ENCODE data around the gene IER3IP1. TPM values are rescaled to one million over a fixed set of nuclear protein-coding genes. Genes with fewer than 3 reads are reported as not detected.
"Not testable (repeated sequence)": the region's sequence is repeated elsewhere in the genome, so short reads cannot be mapped to it uniquely, and the experiment has no call there.

IER3IP1 gene, protein sequence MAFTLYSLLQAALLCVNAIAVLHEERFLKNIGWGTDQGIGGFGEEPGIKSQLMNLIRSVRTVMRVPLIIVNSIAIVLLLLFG
- total RNA-seq, result 10 to 100 TPM in 1 of 2 experiments, 1 to 10 TPM in 1; 8.5 to 10.3 TPM

DNA sequence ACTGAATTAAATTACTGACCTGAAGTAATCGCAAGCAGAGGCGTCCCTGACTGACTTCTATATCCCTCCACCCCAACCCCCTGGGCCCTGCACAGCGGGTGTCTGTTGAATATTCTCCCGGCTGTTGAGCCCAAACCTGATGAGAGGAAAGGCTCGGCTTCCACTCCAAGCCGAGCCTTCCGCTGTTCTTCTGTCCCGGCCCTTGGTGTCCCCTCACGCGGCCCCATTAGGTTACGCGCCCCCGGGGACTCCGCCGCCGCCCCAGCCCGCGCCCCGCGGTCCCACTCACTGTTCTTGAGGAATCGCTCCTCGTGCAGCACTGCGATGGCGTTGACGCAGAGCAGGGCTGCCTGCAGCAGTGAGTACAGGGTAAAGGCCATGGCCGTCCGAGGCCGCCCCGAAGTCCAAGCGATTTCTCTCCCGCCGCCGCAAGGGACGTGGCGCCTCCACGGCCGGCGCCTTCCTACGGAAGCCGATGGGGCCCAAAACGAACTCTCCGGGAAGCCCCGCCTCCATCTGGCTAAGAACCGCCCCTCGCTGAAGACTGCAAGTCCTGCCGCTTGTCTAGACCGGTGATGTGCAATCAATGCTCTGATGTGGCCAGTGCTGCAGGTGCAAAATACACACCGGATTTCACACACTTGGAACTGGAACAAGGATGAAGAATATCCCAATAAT is at the start of gene IER3IP1:
Gene IER3IP1 (minus strand): TSS at position 467 of the 678 bp plus-strand sequence. CDS start 87 bp downstream, at position 380.
- CTCF ChIA-PET, result no interaction called here
- peak; percentile 94 for ATAC-seq
- H3K36me3 Mint-ChIP-seq, result peaks cover 2% of the 10 kb centered on the region
- peak; percentile 91 for DNase-seq
- peaks cover 4% of the 10 kb centered on the region for H3K27me3 Mint-ChIP-seq
- H3K27ac Mint-ChIP-seq, result no peak within 1 kb of the TSS
- no peaks in the 10 kb centered on the region for H3K9me3 Mint-ChIP-seq (ENCODE audit: low read depth)
- H3K4me3 Mint-ChIP-seq, result peak within 1 kb of the TSS; percentile 11
- H3K4me1 Mint-ChIP-seq, result peaks cover 3% of the 10 kb centered on the region

DNA sequence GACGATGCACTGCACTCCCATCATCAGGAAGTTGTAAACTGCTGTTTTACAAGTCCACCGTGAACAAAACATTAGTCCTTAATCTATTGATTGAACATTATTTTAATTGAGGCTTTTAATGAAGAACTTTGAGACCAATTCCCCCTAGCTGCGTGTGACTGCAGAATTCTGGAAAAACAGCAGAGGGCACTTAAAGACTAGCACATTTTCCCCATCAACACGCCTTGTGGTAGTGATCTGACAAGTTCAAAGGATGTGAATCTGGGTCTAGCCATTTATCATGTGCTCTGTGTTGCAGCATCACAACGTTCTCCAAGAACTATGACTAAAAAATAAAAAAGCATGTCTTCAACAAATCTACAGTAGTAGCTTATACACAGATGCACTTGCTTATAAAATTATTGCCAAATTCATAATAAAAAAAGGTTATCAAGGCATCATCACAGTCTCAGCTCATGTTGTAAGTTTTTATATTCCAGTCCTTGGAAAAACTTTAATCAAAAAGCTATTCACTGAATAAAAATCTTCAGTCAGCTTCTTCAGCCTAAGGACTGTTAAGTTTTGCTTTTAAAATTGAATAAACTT is 39.5 kb upstream of the IER3IP1 start:
- CTCF ChIA-PET, result interaction anchor here (0.6 to 2.9 kb wide), 7 partner anchors 8 to 540 kb away, joined by 3 to 23 read pairs (median 3); no protein-coding TSS in a partner anchor
- Mint-ChIP-seq H3K4me3 (no peak overlapping the region), H3K9me3 (ENCODE audit: low read depth) (no peaks in the 10 kb centered on the region), H3K27ac (no peak overlapping the region), H3K4me1 (no peaks in the 10 kb centered on the region), H3K27me3 (peaks cover 67% of the 10 kb centered on the region), H3K36me3 (no peaks in the 10 kb centered on the region)
- no peak for DNase-seq
- ATAC-seq, result no peak

DNA sequence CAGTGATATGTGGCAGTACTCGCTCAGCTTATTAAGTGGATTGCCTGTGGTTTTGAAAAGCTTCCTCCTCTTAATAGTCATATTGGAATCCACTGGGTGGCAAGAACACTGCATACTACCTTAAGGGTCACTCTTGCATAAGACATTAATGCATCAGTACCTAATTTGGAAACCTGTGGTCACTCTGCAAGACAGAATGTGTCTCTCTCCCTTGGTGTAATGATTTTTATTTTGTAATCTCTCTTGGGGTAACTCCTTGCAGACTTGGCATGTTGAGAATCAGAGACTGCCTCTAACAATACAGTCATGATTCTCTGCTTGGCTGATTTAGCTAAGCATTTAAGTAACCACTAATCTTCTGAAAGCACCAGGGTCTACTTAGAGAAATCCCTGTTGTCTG is 33.0 kb upstream of the IER3IP1 start:
- H3K27me3 Mint-ChIP-seq, result peaks cover 61% of the 10 kb centered on the region
- no peaks in the 10 kb centered on the region for H3K9me3 Mint-ChIP-seq (ENCODE audit: low read depth)
- no peak overlapping the region for H3K4me3 Mint-ChIP-seq
- no peak for DNase-seq
- H3K36me3 Mint-ChIP-seq, result no peaks in the 10 kb centered on the region
- H3K4me1 Mint-ChIP-seq, result no peaks in the 10 kb centered on the region
- H3K27ac Mint-ChIP-seq, result no peak overlapping the region
- CTCF ChIA-PET, result interaction anchor here (1.1 kb wide), 1 partner anchor 540 kb away, joined by 5 read pairs; no protein-coding TSS in a partner anchor
- ATAC-seq, result no peak

DNA sequence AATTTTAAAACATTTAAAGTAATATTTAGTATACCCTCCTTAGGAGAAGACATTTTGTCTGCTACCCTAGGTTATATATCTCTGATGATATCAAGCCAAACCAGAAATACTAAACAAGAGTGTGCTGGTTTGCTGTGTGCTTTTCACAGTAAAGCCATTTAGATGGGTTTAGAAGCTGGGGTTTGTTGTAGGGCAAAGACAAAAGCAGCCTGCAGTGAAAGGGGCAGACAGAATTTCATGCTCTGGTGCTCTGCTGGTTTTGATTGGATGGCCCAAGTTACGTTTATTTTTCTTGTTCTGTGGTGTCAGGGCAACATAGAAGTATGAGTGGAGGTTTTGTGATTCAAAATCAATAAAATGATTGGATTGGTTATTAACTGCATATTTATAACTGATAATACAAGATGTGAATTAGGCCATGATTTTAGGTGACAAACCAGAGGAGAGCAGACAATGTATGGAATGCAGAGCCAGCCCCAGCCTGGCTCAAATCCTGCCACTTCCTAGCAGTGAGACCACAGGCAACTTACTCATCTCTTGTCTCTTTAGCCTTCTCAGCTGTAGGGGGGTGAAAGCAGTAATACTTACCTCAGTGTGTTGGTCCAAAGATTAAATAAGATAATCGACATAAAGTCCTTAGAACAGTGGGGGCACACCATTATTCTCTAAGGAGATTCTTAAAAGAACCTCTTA is 30.9 kb upstream of the IER3IP1 start:
- H3K4me1 Mint-ChIP-seq, result no peaks in the 10 kb centered on the region
- ATAC-seq (no peak), DNase-seq (no peak)
- H3K9me3 Mint-ChIP-seq (ENCODE audit: low read depth), result no peaks in the 10 kb centered on the region
- H3K27me3 Mint-ChIP-seq, result peaks cover 53% of the 10 kb centered on the region
- H3K4me3 Mint-ChIP-seq, result no peak overlapping the region
- CTCF ChIA-PET, result interaction anchor here (0.9 to 1.2 kb wide), 2 partner anchors 111 to 156 kb away, joined by 3 to 4 read pairs; no protein-coding TSS in a partner anchor
- H3K36me3 Mint-ChIP-seq, result no peaks in the 10 kb centered on the region
- H3K27ac Mint-ChIP-seq, result no peak overlapping the region

DNA sequence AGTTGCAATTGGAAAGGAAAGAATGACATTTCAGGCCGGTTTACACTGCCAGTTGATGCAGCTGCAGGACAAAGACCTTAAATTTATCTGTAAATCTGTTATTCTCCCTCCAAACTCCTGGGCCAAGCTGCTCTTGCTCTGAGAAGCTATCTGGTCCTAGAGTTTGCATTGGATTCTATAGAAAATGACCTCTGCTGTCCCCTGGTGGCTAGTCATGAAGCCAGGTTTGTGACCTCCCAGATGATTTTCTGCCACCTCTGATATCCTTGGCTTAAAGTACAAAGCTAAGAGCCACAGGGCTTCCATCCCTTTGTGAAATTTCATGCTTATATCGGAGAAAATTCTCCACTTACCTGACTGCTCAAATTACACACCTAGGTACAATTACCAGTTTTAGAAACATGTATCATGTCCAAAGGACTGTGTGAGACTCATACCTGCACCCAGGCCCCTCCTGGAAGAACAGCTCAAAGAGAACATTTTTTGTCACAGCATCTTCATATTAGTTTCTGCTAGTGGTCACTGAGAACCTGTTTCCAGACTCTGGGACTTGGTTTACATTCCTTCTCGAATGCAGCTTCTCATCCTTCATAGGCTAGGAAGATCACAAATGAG is 28.9 kb upstream of the IER3IP1 start:
- Mint-ChIP-seq H3K27me3 (peaks cover 50% of the 10 kb centered on the region), H3K4me3 (no peak overlapping the region)

DNA sequence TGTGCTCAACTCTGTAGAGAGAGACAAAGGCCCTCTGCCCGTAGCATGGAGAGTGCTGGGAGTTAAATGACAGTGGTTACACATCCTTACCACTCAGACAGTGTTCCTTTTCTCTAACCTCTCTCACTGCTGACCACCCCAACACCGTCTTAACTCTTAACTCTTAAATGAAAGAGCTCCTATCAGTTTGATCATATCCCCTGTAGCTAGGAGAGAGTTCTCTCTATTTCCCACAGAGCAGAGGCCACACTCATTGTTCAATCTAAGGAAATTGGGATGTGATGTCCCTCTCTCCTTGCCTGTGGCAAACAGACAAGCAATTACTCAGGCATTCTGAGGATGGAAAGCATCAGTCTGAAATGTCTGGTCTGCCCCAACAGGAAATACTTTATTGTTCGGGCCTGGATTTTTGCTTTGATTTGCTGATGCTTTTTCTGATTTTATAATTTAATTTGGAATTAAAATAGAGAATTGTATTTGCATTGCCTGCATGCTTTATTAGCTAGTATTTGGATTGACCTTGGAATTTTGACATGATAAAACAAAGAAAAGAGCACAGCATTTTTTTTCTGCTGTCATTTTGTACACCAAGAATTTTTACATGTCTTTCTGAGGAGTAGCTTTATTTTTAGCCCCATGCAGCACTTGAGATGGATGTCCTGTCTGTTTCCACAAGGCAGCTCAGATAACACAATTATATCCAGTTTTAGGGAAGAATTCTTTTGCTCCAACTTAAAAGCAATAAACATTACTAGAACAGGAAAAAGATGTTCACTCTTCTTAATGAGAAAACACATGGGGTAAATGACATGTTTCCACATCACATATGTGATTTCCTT is 27.7 kb upstream of the IER3IP1 start:
- DNase-seq (no peak), ATAC-seq (no peak)
- peaks cover 42% of the 10 kb centered on the region for H3K27me3 Mint-ChIP-seq
- CTCF ChIA-PET, result interaction anchor here (0.8 to 3.6 kb wide), 8 partner anchors 9 to 254 kb away, joined by 3 to 19 read pairs (median 4); no protein-coding TSS in a partner anchor
- H3K27ac Mint-ChIP-seq, result no peak overlapping the region
- H3K36me3 Mint-ChIP-seq, result no peaks in the 10 kb centered on the region
- H3K4me3 Mint-ChIP-seq, result no peak overlapping the region
- no peaks in the 10 kb centered on the region for H3K9me3 Mint-ChIP-seq (ENCODE audit: low read depth)
- no peaks in the 10 kb centered on the region for H3K4me1 Mint-ChIP-seq

More for the DNA sequence above, 28.9 kb upstream of the IER3IP1 start:
- H3K4me1 Mint-ChIP-seq, result no peaks in the 10 kb centered on the region
- DNase-seq (peak; percentile 46), ATAC-seq (no peak)
- H3K36me3 Mint-ChIP-seq, result no peaks in the 10 kb centered on the region
- H3K9me3 Mint-ChIP-seq (ENCODE audit: low read depth), result no peaks in the 10 kb centered on the region
- CTCF ChIA-PET, result interaction anchor here (0.7 to 3.6 kb wide), 13 partner anchors 10 to 550 kb away, joined by 3 to 19 read pairs (median 3); no protein-coding TSS in a partner anchor
- H3K27ac Mint-ChIP-seq, result no peak overlapping the region

DNA sequence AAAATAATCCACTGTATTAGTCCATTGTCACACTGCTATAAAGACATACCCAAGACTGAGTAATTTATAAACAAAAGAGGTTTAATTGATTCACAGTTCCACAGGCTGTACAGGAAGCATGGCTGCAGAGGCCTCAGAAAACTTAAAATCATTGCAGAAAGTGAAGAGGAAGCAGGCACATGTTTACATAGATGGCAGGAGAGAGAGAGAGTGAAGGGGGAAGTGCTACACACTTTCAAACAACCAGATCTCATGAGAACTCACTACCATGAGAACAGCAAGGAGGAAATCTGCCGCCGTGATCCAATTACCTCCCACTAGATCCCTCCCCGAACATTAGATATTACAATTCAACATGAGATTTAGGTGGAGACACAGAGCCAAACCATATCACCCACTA is 19.8 kb upstream of the IER3IP1 start:
- CTCF ChIA-PET; DNase-seq; H3K9me3 Mint-ChIP-seq (ENCODE audit: low read depth); H3K27ac Mint-ChIP-seq; H3K4me1 Mint-ChIP-seq; H3K4me3 Mint-ChIP-seq; ATAC-seq; H3K36me3 Mint-ChIP-seq: not testable (repeated sequence)
- peaks cover 30% of the 10 kb centered on the region for H3K27me3 Mint-ChIP-seq

DNA sequence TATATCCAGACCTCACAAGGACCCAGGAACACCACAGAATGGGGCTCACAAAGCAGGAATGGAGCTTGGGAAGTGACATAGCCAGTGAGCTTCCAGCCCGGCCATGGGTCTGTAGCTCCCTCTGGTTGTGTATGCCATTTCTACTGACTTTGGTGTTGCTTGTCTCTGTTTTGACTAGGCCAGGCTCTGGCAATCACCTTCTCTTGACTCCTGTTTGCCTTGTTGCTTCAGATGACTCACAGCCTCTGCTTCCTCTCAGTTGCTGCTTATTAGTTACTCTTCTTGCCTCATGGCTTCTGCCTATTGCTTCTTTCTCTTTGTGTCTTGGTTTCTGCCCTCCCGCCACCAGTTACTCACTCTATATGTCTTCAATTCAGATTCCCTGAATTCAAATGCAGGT is 15.8 kb upstream of the IER3IP1 start:
- CTCF ChIA-PET, result interaction anchor here (1.5 kb wide), 1 partner anchor 830 kb away, joined by 3 read pairs; no protein-coding TSS in a partner anchor
- Mint-ChIP-seq H3K36me3 (no peaks in the 10 kb centered on the region), H3K4me3 (no peak overlapping the region), H3K4me1 (no peaks in the 10 kb centered on the region), H3K27me3 (peaks cover 20% of the 10 kb centered on the region), H3K9me3 (ENCODE audit: low read depth) (no peaks in the 10 kb centered on the region), H3K27ac (no peak overlapping the region)
- ATAC-seq, result no peak
- no peak for DNase-seq

DNA sequence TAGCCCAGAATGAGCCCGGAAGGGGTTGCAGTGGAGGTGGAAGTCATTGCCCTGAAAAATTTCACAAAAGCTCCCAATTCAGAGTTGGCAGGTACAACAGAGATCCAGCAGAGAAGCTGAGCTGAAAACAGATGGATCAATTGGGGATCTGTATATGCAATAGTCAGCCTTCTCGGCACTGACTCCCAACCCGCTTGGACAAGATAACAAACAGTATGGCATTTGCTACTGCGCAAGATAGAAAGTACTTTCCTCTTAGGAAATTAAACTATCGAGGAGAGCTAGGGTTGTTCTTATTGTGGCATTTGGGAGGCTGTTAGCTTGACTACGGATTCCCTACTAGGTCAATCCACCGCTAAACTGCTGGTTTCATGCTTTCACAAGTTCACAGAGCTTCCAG is 11.6 kb upstream of the IER3IP1 start:
- Mint-ChIP-seq H3K4me1 (no peaks in the 10 kb centered on the region), H3K4me3 (no peak overlapping the region), H3K27me3 (peaks cover 17% of the 10 kb centered on the region), H3K27ac (no peak overlapping the region), H3K36me3 (no peaks in the 10 kb centered on the region), H3K9me3 (ENCODE audit: low read depth) (peaks cover 20% of the 10 kb centered on the region)
- no peak for DNase-seq
- CTCF ChIA-PET, result interaction anchor here (1.8 kb wide), 1 partner anchor 17 kb away, joined by 4 read pairs; no protein-coding TSS in a partner anchor
- ATAC-seq, result no peak

DNA sequence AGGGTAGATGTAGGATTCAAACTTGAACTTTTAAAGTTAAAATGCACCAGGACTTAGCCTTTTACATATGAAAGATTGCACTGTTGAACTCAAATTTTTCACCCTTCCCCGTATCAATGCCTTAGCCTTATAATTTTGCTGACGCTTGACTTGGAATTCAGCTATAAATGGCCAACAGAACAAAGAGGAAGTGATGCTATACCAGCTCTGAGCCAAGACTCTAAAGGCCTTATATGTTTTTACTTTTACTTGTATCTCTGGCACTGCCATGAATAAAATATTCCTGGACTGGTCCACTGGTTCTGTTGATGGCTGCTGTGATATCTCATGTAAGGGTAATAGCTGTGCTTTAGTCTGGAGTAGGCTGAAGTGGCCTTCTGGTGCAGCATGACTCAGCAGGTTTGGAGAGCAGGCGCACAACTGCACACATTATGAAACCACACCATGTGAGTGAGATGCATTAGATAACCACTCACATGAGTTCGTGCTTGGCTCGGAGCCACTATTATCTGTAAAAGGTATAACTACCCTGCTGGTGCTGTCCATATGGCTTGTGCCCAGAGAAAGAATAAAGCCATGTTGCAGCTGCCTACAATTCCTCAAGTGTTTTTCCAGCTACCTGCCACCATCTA is 8.4 kb upstream of the IER3IP1 start:
- H3K9me3 Mint-ChIP-seq (ENCODE audit: low read depth), result peaks cover 20% of the 10 kb centered on the region
- ATAC-seq, result no peak
- peaks cover 22% of the 10 kb centered on the region for H3K27me3 Mint-ChIP-seq
- H3K36me3 Mint-ChIP-seq, result no peaks in the 10 kb centered on the region
- no peak for DNase-seq
- CTCF ChIA-PET, result no interaction called here
- H3K4me3 Mint-ChIP-seq, result no peak overlapping the region
- H3K4me1 Mint-ChIP-seq, result no peaks in the 10 kb centered on the region
- H3K27ac Mint-ChIP-seq, result no peak overlapping the region

DNA sequence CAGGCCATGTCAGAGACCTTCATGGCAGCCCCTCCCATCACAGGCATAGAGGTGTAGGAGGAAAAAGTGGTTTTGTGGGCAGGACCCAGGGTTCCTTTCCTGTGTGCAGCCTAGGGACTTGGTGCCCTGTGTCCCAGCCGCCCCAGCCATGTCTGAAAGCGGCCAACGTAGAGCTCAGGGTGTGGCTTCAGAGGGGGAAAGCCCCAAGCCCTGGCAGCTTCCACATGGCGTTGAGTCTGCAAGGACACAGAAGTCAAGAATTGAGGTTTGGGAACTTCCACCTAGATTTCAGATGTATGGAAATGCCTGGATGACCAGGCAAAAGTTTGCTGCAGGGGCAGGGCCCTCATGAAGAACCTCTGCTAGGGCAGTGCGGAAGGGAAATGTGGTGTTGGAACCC is 6.0 kb upstream of the IER3IP1 start:
- H3K27ac Mint-ChIP-seq, H3K4me1 Mint-ChIP-seq, H3K36me3 Mint-ChIP-seq, ATAC-seq, CTCF ChIA-PET, DNase-seq, H3K4me3 Mint-ChIP-seq: not testable (repeated sequence)
- peaks cover 20% of the 10 kb centered on the region for H3K9me3 Mint-ChIP-seq (ENCODE audit: low read depth)
- peaks cover 16% of the 10 kb centered on the region for H3K27me3 Mint-ChIP-seq

DNA sequence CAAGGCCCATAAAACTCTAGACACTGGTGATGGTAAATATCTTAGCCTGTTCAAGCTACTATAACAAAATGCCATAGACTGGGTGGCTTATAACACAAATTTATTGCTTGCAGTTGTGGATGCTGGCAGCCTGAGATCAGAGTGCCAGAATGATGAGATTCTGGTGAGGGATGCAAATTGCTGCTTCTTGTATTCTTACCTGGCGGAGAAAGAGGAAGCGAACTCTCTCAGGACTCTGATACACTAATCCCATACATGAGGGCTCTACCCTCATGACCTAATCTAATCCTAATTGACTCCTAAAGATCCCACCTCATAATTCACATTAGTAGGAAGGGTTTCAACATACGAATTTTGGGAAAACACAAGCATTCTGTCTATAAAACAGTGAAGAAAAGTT is 4.6 kb upstream of the IER3IP1 start:
- H3K9me3 Mint-ChIP-seq (ENCODE audit: low read depth), result peaks cover 16% of the 10 kb centered on the region
- DNase-seq (no peak), ATAC-seq (no peak)
- CTCF ChIA-PET, result no interaction called here
- H3K27me3 Mint-ChIP-seq, result peaks cover 7% of the 10 kb centered on the region
- H3K36me3 Mint-ChIP-seq, result no peaks in the 10 kb centered on the region
- peaks cover 2% of the 10 kb centered on the region for H3K4me1 Mint-ChIP-seq
- H3K27ac Mint-ChIP-seq, result no peak overlapping the region
- H3K4me3 Mint-ChIP-seq, result no peak overlapping the region

Data from activated CD8-positive, alpha-beta memory T cell treated with anti-CD3 and anti-CD28 coated beads, Interleukin-2, amount 10 ng/mL, durations not matched to agents 7 days and 5 days (primary cell).